Esophagus muscularis mucosa (tissue), 3 donors: Measurements from ENCODE around the gene TRAK1.

Source experiments
- POLR2A ChIP-seq: fragments of 450-650 bp; IDR thresholded peaks from one replicate; pipeline ENCODE4 v1.6.1; 2017; ENCODE audit warnings: antibody characterized with exemption, moderate library complexity, mild to moderate bottlenecking, low read depth
- TF ChIP-seq, protein P1 (sequence below), 3 experiments: fragments of 200-600 bp in 2 of 3; fragments of 450-650 bp in 1 of 3; sonication (generic) in 2 of 3; IDR thresholded peaks; one replicate each; pipeline ENCODE4 v1.5.1; 2017 to 2019; ENCODE audit warnings: antibody characterized with exemption in 3 of 3, mild to moderate bottlenecking in 2 of 3, moderate library complexity in 1 of 3

DNA sequence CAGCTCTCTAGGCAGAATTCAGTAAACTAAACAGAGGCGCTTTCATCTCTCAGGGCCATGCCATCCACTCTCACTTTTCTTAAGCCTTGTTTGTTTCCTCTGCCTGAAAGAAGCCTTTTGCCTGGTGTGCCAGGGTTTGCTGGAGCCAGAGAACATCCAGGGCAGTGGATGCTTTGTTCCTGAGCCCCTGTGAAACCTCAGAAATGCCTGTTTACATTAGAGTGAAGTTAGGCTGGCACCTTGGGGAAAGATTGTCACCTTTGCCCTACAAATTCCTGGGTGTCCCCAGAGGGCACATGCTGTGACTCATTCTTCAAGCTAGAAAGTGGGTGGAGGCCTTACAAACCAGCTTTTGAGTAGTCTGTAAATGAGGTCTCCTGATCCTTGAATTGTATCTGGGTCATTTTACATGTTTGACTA, 10.7 kb upstream of the TRAK1 start:
- TF ChIP-seq, protein P1, sequence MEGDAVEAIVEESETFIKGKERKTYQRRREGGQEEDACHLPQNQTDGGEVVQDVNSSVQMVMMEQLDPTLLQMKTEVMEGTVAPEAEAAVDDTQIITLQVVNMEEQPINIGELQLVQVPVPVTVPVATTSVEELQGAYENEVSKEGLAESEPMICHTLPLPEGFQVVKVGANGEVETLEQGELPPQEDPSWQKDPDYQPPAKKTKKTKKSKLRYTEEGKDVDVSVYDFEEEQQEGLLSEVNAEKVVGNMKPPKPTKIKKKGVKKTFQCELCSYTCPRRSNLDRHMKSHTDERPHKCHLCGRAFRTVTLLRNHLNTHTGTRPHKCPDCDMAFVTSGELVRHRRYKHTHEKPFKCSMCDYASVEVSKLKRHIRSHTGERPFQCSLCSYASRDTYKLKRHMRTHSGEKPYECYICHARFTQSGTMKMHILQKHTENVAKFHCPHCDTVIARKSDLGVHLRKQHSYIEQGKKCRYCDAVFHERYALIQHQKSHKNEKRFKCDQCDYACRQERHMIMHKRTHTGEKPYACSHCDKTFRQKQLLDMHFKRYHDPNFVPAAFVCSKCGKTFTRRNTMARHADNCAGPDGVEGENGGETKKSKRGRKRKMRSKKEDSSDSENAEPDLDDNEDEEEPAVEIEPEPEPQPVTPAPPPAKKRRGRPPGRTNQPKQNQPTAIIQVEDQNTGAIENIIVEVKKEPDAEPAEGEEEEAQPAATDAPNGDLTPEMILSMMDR (IDR thresholded peaks at IDR 0.05) = no peak
- no peak for TF ChIP-seq POLR2A
